Lung (tissue), 12 donors: ENCODE results near the gene SMIM20. TPM values are rescaled to one million over a fixed set of nuclear protein-coding genes. Genes with fewer than 3 reads are reported as not detected.

Source experiments
- ATAC-seq: fragments of 200-7000 bp; cut with Tn5 transposase; one replicate; pipeline ENCODE4 v1.9.1; 2020; ENCODE audit warnings: moderate number of reproducible peaks; ENCODE audit not compliant: insufficient read depth, low FRiP score
- DNase-seq, 3 donors: peaks; one replicate each; pipeline ENCODE4 v3.0.0-alpha.2; 2013 to 2017
- H3K27ac ChIP-seq, 2 donors: one replicate each; pipeline ENCODE4 v1.5.1; 2013; ENCODE audit warnings: mild to moderate bottlenecking in 2 of 2, moderate library complexity in 2 of 2, control low read depth in 1 of 2, inconsistent platforms in 1 of 2, low read depth in 1 of 2, low read length in 1 of 2
- H3K27me3 ChIP-seq, 3 donors: one replicate each; pipeline ENCODE4 v1.5.1; 2013; ENCODE audit warnings: low read length in 2 of 3; ENCODE audit not compliant: control insufficient read depth in 3 of 3, insufficient read depth in 3 of 3
- H3K36me3 ChIP-seq, 4 donors: one replicate each; pipeline ENCODE4 v1.5.1; 2013; ENCODE audit warnings: low read length in 4 of 4, mild to moderate bottlenecking in 1 of 4, moderate library complexity in 1 of 4; ENCODE audit not compliant: control insufficient read depth in 4 of 4, insufficient read depth in 4 of 4
- H3K4me1 ChIP-seq, 5 donors: one replicate each; pipeline ENCODE4 v1.5.1; 2013; ENCODE audit warnings: low read length in 5 of 5, mild to moderate bottlenecking in 2 of 5, moderate library complexity in 1 of 5; ENCODE audit not compliant: control insufficient read depth in 5 of 5, insufficient read depth in 5 of 5
- H3K4me3 ChIP-seq: one replicate; pipeline ENCODE4 v1.5.1; 2013; ENCODE audit warnings: mild to moderate bottlenecking, control low read depth, moderate library complexity
- H3K9ac ChIP-seq, 2 donors: one replicate each; pipeline ENCODE4 v1.5.1; 2013; ENCODE audit warnings: low read length in 2 of 2, control low read depth in 1 of 2; ENCODE audit not compliant: insufficient read depth in 1 of 2
- H3K9me3 ChIP-seq, 4 donors: one replicate each; pipeline ENCODE4 v1.5.1; 2013; ENCODE audit warnings: low read length in 3 of 4, mild to moderate bottlenecking in 1 of 4, moderate library complexity in 1 of 4; ENCODE audit not compliant: control insufficient read depth in 4 of 4, insufficient read depth in 3 of 4
- WGBS, 2 donors: extraction: QIAGEN DNeasy Blood & Tissue Kit; methylation state at CpG; one replicate each; pipeline ENCODE4 v1.1.7; 2013; 5-methylcytosine and 5-hydroxymethylcytosine counted together
- polyA plus RNA-seq, 2 donors: library from polyadenylated mRNA; stranded (reverse); fragments of 200-250 nt; gene quantifications; one replicate each; pipeline ENCODE4 v1.2.1, GENCODE V29; 2013
- total RNA-seq, 2 donors: library from RNA; depleted of rRNA in 1 of 2; stranded (reverse); fragments of >200 nt in 1 of 2; gene quantifications; one replicate each; pipeline ENCODE4 v1.2.1, GENCODE V29; 2014 to 2021
- TF ChIP-seq, protein P1 (sequence below): IDR thresholded peaks from 2 replicates; pipeline ENCODE4 v1.5.1; 2012; ENCODE audit warnings: mild to moderate bottlenecking; ENCODE audit errors: control extremely low read depth, extremely low read depth
- donor health status: control.
- donor health status: control.
- donor health status: Bipolar disorder and iron deficiency.
- donor health status: healthy.
- donor health status: DM: yes; HTN: yes; CAD: no.

Gene SMIM20
- total and polyA plus RNA-seq, 4 donors: 21.9 to 30.7 (median 26.8) TPM

DNA sequence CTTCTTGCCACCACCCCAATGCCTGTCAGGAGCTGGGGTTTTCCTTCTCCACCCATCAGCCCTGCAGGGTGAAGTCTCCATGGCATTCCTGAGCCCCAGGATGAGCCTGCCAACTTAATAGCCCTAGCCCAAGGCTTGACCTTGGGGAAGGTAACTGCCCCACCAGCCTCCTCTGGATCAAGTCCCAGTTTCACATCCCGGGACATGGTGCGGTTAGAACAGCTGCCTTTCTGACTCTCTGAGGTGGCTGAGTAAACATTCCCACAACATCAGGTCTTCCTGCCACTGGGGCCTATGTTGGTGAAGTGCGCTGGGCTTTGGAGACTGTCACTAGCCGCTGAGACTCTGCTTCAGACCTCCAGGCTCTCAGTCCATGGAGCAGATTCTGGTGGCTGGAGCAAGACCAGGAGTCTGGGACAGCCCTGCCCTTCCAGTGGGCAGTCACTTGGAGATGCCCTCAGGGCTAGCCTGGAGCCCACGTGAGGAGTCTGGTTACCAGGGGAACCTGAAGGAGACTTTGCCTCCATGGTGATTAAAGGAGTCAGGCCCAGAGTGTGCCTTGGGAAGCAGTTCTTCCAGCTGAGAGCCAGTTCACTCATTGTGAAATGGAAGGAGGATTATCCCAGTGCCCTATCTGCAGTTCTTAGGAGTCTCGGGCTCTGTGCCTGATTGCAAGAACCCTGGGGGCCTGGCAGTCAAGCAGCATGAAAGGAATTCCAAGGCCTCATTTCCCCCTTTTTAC lies 56.8 kb downstream of the SMIM20 start:
- 70 to 91% methylated on average over 6 of the region's 6 CpGs for WGBS, 2 donors
- no peak overlapping the region for H3K4me3 ChIP-seq
- DNase-seq (no peak), ATAC-seq (no peak)
- no peak overlapping the region for H3K27ac ChIP-seq
- H3K36me3 ChIP-seq: no peaks in the 10 kb centered on the region
- no peaks in the 10 kb centered on the region for H3K27me3 ChIP-seq
- peaks cover 0 to 13% (median 9%) of the 10 kb centered on the region in 5 donors for H3K4me1 ChIP-seq
- H3K9me3 ChIP-seq: no peaks in the 10 kb centered on the region
- TF ChIP-seq, protein P1, sequence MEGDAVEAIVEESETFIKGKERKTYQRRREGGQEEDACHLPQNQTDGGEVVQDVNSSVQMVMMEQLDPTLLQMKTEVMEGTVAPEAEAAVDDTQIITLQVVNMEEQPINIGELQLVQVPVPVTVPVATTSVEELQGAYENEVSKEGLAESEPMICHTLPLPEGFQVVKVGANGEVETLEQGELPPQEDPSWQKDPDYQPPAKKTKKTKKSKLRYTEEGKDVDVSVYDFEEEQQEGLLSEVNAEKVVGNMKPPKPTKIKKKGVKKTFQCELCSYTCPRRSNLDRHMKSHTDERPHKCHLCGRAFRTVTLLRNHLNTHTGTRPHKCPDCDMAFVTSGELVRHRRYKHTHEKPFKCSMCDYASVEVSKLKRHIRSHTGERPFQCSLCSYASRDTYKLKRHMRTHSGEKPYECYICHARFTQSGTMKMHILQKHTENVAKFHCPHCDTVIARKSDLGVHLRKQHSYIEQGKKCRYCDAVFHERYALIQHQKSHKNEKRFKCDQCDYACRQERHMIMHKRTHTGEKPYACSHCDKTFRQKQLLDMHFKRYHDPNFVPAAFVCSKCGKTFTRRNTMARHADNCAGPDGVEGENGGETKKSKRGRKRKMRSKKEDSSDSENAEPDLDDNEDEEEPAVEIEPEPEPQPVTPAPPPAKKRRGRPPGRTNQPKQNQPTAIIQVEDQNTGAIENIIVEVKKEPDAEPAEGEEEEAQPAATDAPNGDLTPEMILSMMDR: no peak
- no peak overlapping the region for H3K9ac ChIP-seq

DNA sequence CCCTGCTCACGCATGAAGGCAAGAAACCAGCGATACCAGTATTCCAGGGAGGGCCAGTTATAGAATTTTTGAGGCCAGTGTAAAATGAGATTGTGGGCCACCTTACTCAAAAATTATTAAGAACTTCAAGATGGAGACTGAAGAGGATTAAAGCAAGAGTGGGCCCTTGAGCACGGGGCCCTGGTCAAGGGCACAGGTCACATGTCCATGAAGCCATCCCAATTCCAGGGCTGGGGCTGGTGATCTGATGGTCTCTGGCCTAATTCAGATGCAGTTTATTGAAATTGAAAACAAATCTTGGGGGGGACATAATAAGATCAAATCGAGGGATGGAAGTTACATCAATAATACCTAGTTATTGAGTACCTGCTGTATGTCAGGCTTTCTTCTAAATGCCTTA lies 58.3 kb downstream of the SMIM20 start:
- no peak for ATAC-seq
- Histone ChIP-seq H3K27ac (no peak overlapping the region), H3K4me1 (peaks cover 0 to 13% (median 9%) of the 10 kb centered on the region in 5 donors), H3K9ac (no peak overlapping the region), H3K9me3 (no peaks in the 10 kb centered on the region), H3K36me3 (no peaks in the 10 kb centered on the region), H3K27me3 (no peaks in the 10 kb centered on the region), H3K4me3 (no peak overlapping the region)
- DNase-seq: no peak
- TF ChIP-seq, protein P1: no peak
- WGBS, 2 donors: 91 to 98% methylated on average over 4 of the region's 4 CpGs

DNA sequence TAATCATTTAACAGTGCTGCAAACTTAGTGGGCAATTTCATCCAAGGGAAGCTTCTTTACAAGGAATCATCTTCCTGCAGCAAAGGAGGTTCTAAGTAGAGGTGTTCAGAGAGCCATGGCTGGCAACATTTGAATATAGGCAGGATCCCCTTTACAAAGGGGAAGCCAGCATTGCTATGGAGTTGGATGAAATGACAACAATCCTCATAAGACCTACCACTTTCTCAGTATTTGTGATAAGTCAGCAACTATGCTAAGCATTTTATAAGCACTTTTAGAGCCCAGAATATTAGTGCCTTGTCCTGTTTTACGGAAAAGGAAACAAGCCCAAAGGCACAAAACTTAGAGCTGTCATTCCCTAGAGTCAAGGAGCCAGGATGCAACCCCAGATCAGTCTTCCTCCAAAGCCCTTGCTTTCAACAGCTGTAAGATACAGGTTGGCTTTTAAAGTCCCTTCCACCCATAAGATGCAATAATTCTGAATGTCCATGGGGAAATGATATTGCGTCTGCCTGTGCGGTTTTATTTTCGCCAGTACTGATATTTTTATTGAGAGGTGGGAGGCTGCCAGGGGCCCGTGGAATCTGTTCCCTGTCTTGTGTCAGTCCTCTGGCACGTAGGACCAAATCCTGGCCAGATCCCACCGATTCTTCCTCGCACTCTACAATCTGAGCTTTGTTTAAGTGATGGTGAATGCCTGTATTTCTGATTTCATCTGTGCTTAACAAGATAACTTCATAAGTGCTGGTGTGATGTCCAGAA lies 59.1 kb downstream of the SMIM20 start:
- H3K27ac ChIP-seq: no peak overlapping the region
- TF ChIP-seq, protein P1: no peak
- no peak overlapping the region for H3K9ac ChIP-seq
- no peaks in the 10 kb centered on the region for H3K36me3 ChIP-seq
- no peaks in the 10 kb centered on the region for H3K27me3 ChIP-seq
- H3K9me3 ChIP-seq: no peaks in the 10 kb centered on the region
- no peak for DNase-seq
- 76 to 91% methylated on average over 8 of the region's 8 CpGs for WGBS, 2 donors
- peaks cover 0 to 13% (median 9%) of the 10 kb centered on the region in 5 donors for H3K4me1 ChIP-seq
- ATAC-seq: no peak
- no peak overlapping the region for H3K4me3 ChIP-seq
